Keratinocyte (primary cell): Measurements from ENCODE around the gene KXD1.

Source experiments
- EZH2 ChIP-seq: IDR thresholded peaks from one replicate; pipeline ENCODE4 v1.6.1; 2012; ENCODE audit warnings: inconsistent platforms, mild to moderate bottlenecking, low read length, moderate library complexity
- TF ChIP-seq, protein P1 (sequence below), 3 experiments: IDR thresholded peaks in 1 of 3; conservative IDR thresholded peaks in 1 of 3; optimal IDR thresholded peaks in 1 of 3; 2 replicates in 2 of 3; 3 replicates in 1 of 3; pipeline versions ENCODE3 to v1.5.1; 2011; ENCODE audit warnings: low read length in 3 of 3, mild to moderate bottlenecking in 3 of 3, moderate library complexity in 2 of 3, control low read depth in 1 of 3, inconsistent platforms in 1 of 3; ENCODE audit not compliant: insufficient read depth in 2 of 3; ENCODE audit errors: extremely low read depth in 1 of 3

DNA sequence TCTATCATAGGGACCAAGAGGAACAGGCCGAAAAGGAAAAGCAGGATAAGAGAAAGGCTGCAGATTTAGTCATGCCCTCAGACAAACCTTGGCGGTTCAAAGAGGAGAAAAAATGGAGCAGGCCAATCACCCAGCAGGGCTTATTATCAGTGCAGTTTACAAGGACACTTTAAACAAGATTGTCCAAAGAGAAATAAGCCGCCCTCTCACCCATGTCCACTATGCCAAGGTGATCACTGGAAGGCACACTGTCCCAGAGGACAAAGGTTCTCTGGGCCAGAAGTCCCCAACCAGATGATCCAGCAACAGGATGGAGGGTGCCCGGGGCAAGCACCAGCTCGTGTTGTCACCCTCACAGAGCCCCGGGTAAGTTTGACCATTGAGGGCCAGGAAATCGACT is 22.6 kb downstream of the KXD1 start:
- TF ChIP-seq, protein P1, sequence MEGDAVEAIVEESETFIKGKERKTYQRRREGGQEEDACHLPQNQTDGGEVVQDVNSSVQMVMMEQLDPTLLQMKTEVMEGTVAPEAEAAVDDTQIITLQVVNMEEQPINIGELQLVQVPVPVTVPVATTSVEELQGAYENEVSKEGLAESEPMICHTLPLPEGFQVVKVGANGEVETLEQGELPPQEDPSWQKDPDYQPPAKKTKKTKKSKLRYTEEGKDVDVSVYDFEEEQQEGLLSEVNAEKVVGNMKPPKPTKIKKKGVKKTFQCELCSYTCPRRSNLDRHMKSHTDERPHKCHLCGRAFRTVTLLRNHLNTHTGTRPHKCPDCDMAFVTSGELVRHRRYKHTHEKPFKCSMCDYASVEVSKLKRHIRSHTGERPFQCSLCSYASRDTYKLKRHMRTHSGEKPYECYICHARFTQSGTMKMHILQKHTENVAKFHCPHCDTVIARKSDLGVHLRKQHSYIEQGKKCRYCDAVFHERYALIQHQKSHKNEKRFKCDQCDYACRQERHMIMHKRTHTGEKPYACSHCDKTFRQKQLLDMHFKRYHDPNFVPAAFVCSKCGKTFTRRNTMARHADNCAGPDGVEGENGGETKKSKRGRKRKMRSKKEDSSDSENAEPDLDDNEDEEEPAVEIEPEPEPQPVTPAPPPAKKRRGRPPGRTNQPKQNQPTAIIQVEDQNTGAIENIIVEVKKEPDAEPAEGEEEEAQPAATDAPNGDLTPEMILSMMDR (optimal IDR thresholded peaks at IDR 0.05 in 1 of 3, IDR thresholded peaks at IDR 0.05 in 1 of 3, conservative IDR thresholded peaks at IDR 0.05 in 1 of 3; ENCODE audit: extremely low read depth in 1 of 3, insufficient read depth in 2 of 3, low read length in 3 of 3) = no peak
- TF ChIP-seq EZH2 = no peak
